Stimulated activated naive CD4-positive, alpha-beta T cell treated with Interleukin-2 at 50 U/mL for 16 hours (primary cell): ENCODE measurements around the gene GGCX.

ENCODE experiments used
- DNase-seq: peaks from one replicate; lab custom pipeline; 2025; lab: John Stamatoyannopoulos, UW

GGCX gene

DNA sequence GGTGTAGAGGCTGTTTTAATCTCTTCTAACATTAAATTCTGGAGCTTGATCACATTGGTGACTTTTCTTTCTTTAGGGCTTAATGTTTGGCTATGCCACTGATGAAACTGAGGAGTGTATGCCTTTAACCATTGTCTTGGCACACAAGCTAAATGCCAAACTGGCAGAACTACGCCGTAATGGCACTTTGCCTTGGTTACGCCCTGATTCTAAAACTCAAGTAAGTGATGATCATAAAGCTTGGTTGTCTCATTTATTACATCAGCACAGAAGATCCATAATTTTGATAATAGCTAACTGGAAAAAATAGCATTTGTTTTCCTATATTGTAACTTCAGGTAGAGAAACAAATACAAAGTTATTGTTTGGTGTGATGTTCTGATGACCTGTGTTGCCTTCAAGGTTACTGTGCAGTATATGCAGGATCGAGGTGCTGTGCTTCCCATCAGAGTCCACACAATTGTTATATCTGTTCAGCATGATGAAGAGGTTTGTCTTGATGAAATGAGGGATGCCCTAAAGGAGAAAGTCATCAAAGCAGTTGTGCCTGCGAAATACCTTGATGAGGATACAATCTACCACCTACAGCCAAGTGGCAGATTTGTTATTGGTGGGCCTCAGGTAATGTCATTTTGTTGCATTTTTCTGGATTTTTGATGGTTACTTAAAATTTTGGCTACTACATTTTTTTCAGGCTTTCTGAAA is 19.4 kb downstream of the GGCX start:
- no peak for DNase-seq

DNA sequence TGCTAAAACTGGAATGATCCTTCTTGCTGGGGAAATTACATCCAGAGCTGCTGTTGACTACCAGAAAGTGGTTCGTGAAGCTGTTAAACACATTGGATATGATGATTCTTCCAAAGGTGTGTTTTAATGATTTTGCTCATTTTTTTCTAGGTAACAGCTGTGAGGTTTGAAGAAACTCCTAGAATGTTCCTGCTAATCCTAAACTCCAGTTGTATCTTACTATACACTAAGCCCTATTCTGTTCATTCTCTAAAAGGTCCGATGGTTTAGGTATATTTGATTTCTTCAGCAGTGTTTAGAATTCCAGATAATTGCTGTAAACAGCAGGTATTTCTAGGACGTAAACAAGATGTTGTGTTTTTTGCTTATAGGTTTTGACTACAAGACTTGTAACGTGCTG is 20.0 kb downstream of the GGCX start:
- DNase-seq: no peak

DNA sequence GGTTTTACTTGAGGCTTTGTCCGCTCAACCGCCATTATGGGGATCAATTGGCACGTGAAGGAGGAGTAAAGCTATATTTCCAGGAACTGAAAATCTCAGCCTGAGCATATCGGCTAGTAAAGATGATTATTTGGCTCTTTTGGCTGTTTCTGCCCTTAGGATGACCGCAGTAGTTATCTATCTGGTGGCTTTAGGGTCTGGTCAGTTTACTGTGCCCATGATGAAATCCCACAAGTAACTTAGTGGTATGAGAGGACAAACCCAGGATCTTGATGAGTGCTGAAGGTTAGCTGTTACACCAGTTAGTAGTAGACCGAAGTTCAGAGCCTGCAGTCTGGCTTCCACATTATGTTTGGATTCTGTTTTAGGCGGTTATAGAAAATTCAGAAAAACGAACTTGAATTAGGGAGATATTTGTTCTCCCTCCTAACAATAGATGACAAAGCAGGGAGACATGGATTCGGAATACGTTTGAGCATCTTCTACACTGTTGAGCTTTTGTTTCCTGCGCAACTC is 21.1 kb downstream of the GGCX start:
- DNase-seq: no peak

- DNase-seq: peak; percentile 79
Observed at GRCh38 chr2:85539361-85540132, 21.7 kb downstream of the GGCX start.

GRCh38 chr2:85538507-85539360 is 22.6 kb downstream of the GGCX start, which contains the start of gene MAT2A:
TSS of gene MAT2A (plus strand) at chr2:85539168. CDS start at chr2:85539288, 120 bp downstream.
- peak; percentile 87 for DNase-seq

DNA sequence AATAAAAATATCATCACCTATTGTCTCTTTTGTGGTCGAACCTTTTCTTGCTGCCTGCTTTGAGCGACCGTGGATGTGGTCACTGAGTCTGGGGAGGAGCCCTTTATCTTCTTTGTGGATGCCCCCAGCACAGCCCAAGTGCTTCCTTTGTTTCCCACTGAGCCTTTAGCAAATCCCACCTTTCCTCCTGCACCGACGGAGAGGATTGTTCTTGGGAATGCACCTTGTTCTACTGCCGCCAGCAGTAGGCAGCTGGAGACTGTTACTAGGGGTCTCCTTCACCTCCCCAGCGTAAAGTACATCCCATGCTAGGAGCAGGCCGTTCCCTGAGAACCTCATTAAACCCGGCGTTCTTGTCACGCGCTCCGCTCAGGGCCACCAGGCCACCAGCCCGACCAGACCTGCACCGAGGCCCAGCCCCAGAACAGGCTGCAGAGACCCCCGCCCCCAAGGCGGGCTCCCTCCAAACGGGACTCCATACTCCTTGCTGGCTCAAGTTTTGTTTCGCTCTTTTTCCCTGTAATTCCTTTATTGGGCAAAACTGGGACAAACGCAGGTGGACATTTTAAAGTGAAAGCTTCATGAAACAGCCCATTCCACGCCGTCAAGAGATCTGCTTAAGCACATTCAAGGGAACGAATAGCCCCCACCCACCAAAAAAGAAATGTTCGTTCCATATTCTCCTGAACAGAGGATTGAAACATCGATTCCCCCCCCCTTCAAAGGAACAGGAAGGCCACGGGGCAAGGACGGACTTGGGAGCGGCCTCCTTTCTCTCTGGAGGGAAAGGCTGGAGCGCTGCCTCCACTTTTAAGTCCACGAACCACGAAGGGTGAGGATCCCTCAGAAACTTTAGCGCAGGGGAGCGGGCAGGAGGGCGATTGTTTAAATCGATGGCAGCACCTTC is 23.4 kb downstream of the GGCX start:
- no peak for DNase-seq

GRCh38 chr2:85536479-85536878 is 24.8 kb downstream of the GGCX start:
- DNase-seq: no peak

DNA sequence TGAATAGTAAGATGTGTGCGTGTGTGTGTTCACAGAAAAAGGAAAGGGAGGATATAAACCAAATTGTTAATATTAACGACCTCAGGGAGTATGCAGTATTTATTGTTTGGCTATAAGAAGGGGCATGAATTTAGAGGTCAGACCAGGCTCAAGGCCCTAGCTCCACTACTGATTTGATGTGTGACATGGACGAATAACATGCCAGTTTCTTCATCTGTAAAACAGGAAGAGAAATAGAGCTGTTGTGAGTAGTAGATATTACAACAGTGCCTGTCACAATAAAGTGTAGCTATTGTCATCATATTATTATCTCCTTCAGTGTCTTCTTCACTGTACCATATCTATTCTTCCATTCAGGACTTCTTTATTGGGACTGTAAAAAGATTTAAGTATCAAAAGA is 26.4 kb downstream of the GGCX start:
- no peak for DNase-seq

DNA sequence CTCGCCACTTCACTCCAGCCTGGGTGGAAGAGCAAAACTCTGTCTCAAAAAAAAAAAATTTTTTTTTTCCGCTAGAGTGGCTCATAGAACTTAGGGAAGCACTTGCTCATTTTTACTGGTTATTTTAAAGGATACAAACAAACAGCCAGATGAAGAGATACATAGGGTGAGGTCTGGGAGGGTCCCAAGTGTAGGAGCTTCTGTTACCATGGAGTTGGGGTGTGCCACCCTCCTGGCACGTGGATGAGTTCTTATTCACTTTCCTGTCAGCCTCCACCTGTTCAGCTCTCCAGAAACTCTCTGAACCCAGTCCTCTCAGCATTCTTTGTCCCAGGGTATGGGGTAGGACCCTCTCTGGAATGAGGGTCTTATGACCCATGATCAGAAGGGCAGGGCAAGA is 27.2 kb downstream of the GGCX start:
- DNase-seq: no peak

DNA sequence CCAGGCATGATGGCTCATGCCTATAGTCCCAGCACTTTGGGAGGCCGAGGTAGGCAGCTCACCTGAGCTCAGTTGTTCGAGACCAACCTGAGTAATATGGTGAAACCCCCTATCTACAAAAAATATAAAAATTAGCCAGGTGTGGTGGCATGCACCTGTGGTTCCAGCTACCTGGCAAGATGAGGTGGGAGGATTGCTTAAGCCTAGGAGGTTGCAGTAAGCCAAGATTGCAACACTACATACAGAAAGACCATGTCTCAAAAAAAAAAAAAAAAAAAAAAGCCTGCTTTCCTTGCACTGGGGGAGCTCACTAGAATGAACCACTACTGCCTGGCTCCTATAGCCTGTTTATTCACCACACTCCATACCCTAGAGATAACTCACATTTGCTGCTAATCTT is 29.7 kb downstream of the GGCX start:
- no peak for DNase-seq

- DNase-seq: no peak
Observed at GRCh38 chr2:85529809-85530208, 31.5 kb downstream of the GGCX start.

DNA sequence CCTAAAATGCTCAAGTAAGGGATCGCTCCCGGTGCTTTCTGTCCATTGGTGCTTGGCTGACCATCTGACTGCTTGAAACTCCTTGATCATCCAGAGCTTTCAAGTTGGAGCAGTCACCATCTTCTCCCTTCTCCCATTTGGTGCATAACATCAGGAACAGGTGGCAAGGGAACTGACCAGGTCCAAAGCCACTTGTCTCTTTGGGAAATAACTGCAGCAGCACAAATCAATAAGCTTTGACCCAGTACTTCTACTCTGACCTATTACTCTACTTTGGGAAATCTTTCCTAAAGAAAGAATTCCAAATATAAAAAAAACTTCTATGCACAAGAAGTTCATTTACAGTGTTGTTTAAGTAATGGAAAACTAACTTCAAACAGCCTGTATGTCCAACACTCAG is 32.9 kb downstream of the GGCX start:
- DNase-seq: no peak

DNA sequence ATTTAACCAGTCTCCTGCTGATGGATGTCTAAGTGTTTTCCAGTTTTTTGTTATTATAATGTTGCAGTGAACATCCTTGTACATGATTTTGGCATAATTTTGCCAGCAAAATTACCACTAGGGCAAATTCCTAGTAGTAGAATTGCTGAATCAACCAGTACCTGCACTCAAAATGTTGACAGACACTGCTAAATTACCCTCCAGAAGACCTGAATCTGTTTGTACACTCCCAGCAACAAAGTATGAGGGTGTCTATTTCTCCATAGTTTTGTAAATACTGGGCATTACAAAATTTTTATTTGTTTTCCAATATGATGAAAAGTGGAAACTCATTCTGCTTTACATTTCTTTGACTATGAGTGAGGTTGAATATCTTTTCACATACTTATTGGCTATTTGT is 33.5 kb downstream of the GGCX start:
- DNase-seq: no peak

- DNase-seq: no peak
Observed at GRCh38 chr2:85525567-85525966, 35.7 kb downstream of the GGCX start.

DNA sequence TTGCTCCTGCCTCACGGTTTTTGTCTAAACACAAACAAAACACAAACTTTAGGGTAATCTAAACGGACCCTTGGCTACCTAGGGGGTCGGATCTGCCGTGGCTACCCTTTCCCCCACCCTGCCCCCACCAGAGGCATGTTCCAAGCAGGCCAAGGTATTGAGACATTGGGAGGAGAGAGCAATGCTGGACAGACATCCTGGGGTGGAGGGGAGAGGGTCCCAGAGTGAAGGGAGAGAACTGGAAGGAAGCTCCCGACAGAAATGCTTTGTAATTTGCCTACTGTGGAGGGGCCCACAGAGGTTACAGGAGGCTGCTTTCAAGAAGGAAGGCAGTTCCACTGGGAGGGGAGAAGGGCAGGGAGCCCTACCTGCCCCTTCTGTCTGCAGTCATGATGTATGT is 36.3 kb downstream of the GGCX start:
- no peak for DNase-seq

DNA sequence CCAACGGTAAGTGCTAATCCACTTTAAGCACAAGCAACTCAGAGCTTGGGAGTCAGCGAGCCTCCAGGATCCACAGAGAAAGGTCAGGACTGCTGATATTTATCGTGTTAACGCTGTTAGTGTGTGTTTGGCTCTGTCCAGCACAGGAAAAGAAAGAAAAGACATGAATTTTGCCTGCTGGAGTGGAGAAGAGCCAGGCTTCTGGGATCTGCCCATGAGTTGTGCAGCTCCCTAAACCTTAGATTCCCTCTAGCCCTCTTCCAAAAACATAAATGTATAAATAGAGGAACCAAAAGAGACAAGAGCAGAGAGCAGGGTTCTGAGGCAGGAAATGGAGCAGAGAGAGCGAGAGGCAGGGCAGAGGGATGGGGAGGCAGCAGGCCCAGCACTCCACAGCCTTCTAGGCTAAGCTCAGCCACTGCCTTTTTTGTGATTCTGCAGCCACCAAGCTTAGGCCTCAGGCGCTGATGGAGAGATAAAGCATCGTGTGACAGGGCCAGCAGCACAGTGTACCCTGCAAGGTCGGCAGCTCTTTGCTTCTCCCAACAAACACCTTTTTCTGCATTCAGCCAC is 36.9 kb downstream of the GGCX start:
- DNase-seq: no peak

- DNase-seq: no peak
Observed at GRCh38 chr2:85523903-85524335, 37.4 kb downstream of the GGCX start.

GRCh38 chr2:85523062-85523902 is 38.0 kb downstream of the GGCX start:
- DNase-seq: no peak

DNA sequence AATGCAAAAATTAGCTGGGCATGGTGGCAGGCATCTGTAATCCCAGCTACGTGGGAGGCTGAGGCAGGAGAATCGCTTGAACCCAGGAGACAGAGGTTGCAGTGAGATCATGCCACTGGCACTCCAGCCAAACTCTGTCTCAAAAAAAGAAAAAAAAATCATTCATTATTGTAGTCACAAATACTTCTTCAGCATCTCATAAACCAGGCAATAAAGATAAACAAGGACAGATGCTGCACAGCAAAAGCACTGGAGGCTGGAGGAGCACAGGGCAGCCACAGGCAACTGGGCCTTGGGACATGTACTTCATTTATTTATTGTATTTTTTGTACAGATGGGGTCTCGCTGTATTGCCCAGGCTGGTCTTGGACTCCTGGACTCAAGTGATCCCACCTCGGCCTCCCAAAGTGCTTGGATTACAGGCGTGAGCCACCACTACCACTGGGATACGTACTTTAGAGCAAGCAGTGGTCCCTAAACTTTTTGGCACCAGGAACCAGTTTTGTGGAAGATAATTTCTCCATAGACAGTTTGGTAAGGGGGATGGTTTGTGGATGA is 39.1 kb downstream of the GGCX start:
- no peak for DNase-seq
